ENCODE data around the gene TRIO. TPM values are rescaled to one million over a fixed set of nuclear protein-coding genes. Genes with fewer than 3 reads are reported as not detected.

The TRIO gene
- total RNA-seq, 1 donor from 2014 or later, result 148 TPM

DNA sequence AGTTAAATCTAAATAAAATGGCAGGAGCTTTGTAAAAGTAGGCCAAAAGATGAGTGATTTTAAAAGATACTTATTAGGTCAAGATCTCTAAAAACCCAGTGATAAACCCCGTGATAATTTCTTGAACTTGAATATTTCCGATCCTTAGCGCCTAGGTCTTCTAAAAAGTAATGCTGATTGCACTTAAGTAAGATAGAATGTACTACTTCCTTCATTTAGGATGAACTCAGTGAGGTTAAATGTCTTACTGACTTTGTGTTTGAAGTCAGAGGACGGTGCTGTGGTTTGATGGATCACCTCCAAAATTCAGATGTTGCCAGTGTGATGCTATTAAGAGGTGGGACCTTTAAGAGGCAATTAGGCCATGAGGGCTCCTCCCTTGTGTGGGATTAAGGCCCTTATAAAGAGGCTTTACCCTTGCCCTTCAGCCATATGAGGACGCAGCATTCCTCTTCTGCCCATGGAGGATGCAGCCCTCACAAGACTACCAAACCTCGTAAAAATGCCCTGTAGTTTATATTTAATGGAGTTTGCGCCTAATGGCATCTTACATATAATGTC is 130.1 kb downstream of the TRIO start:
- no peak overlapping the region for H3K27ac ChIP-seq
- H3K4me1 ChIP-seq, result peaks cover 27% of the 10 kb centered on the region
- no peak overlapping the region for H3K4me3 ChIP-seq
- no peaks in the 10 kb centered on the region for H3K9me3 ChIP-seq
- H3K27me3 ChIP-seq (ENCODE audit: low read depth), result no peaks in the 10 kb centered on the region
- ATAC-seq, result no peak
- H3K36me3 ChIP-seq, result peaks cover 14% of the 10 kb centered on the region
- intact Hi-C loops (cut with DNase I), result loop anchor here (10.0 kb wide), 1 partner anchor 168 kb away; no protein-coding TSS in a partner anchor
- TF ChIP-seq, protein P1, sequence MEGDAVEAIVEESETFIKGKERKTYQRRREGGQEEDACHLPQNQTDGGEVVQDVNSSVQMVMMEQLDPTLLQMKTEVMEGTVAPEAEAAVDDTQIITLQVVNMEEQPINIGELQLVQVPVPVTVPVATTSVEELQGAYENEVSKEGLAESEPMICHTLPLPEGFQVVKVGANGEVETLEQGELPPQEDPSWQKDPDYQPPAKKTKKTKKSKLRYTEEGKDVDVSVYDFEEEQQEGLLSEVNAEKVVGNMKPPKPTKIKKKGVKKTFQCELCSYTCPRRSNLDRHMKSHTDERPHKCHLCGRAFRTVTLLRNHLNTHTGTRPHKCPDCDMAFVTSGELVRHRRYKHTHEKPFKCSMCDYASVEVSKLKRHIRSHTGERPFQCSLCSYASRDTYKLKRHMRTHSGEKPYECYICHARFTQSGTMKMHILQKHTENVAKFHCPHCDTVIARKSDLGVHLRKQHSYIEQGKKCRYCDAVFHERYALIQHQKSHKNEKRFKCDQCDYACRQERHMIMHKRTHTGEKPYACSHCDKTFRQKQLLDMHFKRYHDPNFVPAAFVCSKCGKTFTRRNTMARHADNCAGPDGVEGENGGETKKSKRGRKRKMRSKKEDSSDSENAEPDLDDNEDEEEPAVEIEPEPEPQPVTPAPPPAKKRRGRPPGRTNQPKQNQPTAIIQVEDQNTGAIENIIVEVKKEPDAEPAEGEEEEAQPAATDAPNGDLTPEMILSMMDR (IDR thresholded peaks at IDR 0.05), result no peak
- no peak for DNase-seq

DNA sequence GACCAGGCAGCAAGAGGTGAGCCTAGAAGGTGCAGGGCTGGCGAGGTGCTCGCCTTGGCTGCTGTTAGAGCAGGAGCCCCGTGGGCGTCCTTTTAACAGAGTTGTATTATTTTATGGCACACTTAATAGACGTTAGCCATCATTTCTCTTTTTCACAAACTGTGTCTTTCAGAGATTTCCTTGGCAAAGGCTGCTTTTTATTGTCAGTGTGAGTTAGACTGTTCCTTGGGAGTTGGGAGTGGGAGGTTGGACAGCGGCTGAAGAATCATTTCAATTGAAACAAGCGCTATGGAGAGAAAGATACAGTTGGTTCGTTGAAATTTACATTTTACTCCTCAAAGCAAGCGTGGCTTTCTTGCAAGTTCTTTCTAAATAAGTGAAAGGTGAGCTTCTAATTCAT is 133.2 kb downstream of the TRIO start:
- no peak for ATAC-seq
- TF ChIP-seq, protein P1 (IDR thresholded peaks at IDR 0.05), result no peak
- Histone ChIP-seq H3K36me3 (peaks cover 18% of the 10 kb centered on the region), H3K4me1 (no peaks in the 10 kb centered on the region), H3K4me3 (no peak overlapping the region), H3K27ac (no peak overlapping the region), H3K9me3 (no peaks in the 10 kb centered on the region), H3K27me3 (ENCODE audit: low read depth) (no peaks in the 10 kb centered on the region)
- intact Hi-C loops (cut with DNase I), result loop anchor here (10.0 kb wide), 1 partner anchor 172 kb away; no protein-coding TSS in a partner anchor
- no peak for DNase-seq

DNA sequence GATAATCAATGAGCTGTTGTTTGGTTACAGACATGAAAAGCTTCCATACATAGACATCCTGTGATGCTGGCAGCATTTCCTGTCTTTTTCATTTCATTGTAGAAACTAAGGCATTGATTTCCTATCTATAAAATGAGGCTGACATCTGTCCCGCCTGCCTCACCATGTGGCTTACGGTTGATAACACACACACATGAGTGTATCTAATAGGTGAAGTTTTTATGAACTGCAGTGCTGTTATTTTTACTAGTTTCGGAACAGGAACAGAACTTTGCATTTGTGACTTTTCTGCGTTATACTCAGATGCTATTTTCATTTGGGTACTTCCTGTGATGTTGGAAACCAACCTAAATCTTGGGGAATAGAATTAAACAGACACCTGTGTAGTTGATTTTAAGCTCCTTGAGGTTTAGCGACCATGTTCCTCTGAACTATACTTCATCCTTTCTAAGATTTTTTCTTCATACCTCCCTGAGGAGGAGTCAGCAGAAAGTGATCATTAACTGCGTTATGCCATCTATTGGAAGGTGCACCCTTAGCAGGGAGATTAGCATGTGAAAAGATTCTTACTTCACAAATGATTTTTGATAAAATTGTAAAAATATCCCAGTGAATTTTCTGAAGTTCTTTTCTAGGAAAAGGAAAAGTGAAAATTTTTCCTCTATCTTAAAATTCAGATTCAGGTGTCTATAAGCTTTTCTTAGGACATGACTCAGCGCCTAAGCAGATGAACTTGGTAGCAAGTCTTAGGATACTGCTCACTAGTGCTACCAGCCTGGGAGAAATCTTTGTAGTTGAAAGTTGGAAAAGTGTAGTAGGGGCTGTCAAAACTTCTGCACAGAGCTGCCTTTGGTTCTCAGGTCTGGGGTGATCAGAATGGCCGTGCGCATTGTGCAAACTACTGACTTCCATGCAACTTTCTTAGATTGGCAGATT is 134.5 kb downstream of the TRIO start:
- Histone ChIP-seq H3K27ac (no peak overlapping the region), H3K36me3 (peaks cover 10% of the 10 kb centered on the region), H3K9me3 (no peaks in the 10 kb centered on the region), H3K4me1 (no peaks in the 10 kb centered on the region), H3K4me3 (no peak overlapping the region), H3K27me3 (ENCODE audit: low read depth) (no peaks in the 10 kb centered on the region)
- intact Hi-C loops (cut with DNase I), result loop anchor here (10.0 kb wide), 1 partner anchor 173 kb away; no protein-coding TSS in a partner anchor
- DNase-seq, result no peak
- TF ChIP-seq, protein P1 (IDR thresholded peaks at IDR 0.05), result no peak
- no peak for ATAC-seq

DNA sequence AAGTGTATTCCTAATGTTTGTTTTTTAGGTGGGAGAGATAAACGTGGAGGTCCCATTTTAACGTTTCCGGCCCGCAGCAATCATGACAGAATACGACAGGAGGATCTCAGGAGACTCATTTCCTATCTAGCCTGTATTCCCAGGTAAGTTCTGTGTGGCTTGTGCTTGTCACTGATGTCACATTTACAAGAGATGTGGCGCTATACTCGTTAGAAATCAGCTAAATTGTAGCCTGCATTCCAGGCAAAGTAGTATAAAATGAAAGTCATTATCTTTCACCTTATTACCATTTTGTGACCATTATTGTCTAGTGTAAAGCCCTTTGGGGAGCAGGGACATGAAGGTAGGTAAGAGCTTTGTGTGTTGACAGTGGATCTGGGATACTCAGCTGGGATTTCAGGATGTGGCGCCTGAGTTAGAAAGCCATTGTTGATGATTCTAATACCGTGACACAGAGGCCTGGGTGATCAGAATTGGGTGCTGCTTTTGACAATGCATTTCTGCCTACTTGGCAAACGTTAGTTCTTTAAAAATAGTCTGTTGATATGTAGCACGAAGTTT is 137.2 kb downstream of the TRIO start:
- Histone ChIP-seq H3K4me3 (no peak overlapping the region), H3K27me3 (ENCODE audit: low read depth) (no peaks in the 10 kb centered on the region), H3K4me1 (no peaks in the 10 kb centered on the region), H3K27ac (no peak overlapping the region), H3K36me3 (peaks cover 10% of the 10 kb centered on the region), H3K9me3 (no peaks in the 10 kb centered on the region)
- DNase-seq, result no peak
- no peak for ATAC-seq
- TF ChIP-seq, protein P1 (IDR thresholded peaks at IDR 0.05), result no peak
- intact Hi-C loops (cut with DNase I), result no loop called here

DNA sequence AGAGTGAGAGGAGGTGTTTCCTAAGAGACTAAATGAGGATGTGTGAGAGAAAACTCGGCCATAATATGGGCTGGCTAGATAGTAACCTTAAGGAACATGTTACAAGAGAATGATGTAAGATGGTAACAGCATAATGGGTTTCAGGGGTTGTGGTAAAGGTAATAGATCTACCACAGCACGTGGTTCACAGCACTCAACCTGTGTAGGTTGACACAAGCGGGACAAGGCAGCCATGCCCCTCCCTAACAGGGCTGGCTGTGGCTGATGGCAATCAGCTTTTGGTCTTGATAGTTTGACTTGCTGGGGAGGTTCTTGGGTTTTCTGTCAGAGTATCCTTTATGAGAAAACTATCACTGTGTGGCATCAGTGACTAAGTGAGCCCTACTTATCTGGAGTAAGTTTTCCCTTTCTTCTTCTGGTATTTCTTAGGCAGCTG is 138.6 kb downstream of the TRIO start:
- Histone ChIP-seq H3K27me3 (ENCODE audit: low read depth) (no peaks in the 10 kb centered on the region), H3K4me1 (no peaks in the 10 kb centered on the region), H3K36me3 (peaks cover 13% of the 10 kb centered on the region), H3K4me3 (no peak overlapping the region), H3K27ac (no peak overlapping the region), H3K9me3 (no peaks in the 10 kb centered on the region)
- intact Hi-C loops (cut with DNase I), result no loop called here
- TF ChIP-seq, protein P1 (IDR thresholded peaks at IDR 0.05), result no peak
- DNase-seq (no peak), ATAC-seq (peak in 1 of 2 donors; percentile 26)
